Measurements from ENCODE around the gene RBFOX1. TPM values are rescaled to one million over a fixed set of nuclear protein-coding genes. Genes with fewer than 3 reads are reported as not detected.

The RBFOX1 gene
- total and polyA plus RNA-seq, 10 of the 15 experiments (the other 5 are each of a cell fraction or from before 2014, with no cell fraction given) = 0.87 TPM; not detected in 9

- CTCF ChIA-PET = no interaction called here
- in situ Hi-C loops (cut with MboI) = no loop called here
These were observed 49.9 kb downstream of the RBFOX1 start for GRCh38 chr16:7382521-7382920.

More at GRCh38 chr16:7382521-7382920, 49.9 kb downstream of the RBFOX1 start:
- ATAC-seq (no peak), FAIRE-seq (no peak), DNase-seq (ENCODE audit: low read depth, low spot score) (no peak)
- BruUV-seq (replicated peaks) = no TSS peak
- no peak overlapping the region for H2AFZ ChIP-seq (ENCODE audit: control insufficient read depth, low read depth, low read length)
- H3K4me2 ChIP-seq (ENCODE audit: control insufficient read depth, insufficient read depth) = no peak overlapping the region
- H3K27ac ChIP-seq (ENCODE audit: control insufficient read depth, insufficient read depth) = no peak overlapping the region
- TF ChIP-seq CHD1 (IDR thresholded peaks at IDR 0.05; ENCODE audit: low read depth, low read length) (no peak), CEBPZ (IDR thresholded peaks at IDR 0.05; ENCODE audit: low read depth, low read length) (no peak), RELA (IDR thresholded peaks at IDR 0.05; ENCODE audit: borderline replicate concordance, partially characterized antibody) (no peak), SMC3 (IDR thresholded peaks at IDR 0.05; ENCODE audit: borderline replicate concordance, low read length) (no peak), BACH1 (IDR thresholded peaks at IDR 0.05; ENCODE audit: borderline replicate concordance) (no peak), HCFC1 (IDR thresholded peaks at IDR 0.05; ENCODE audit: low read length) (no peak), CTCF (IDR thresholded peaks at IDR 0.05 in 2 of 3, conservative IDR thresholded peaks at IDR 0.05 in 1 of 3; ENCODE audit: control insufficient read depth in 2 of 3, extremely low read depth in 1 of 3, insufficient read depth in 1 of 3, low read depth in 3 of 3, low read length in 3 of 3) (no peak), ZNF274 (IDR thresholded peaks at IDR 0.05; ENCODE audit: insufficient read depth, insufficient read length) (no peak), NBN (IDR thresholded peaks at IDR 0.05) (no peak), REST (IDR thresholded peaks at IDR 0.05; ENCODE audit: low read depth, low read length) (no peak), HDAC6 (IDR thresholded peaks at IDR 0.05; ENCODE audit: unreplicated experiment) (no peak), ESRRA (IDR thresholded peaks at IDR 0.05; ENCODE audit: low read length) (no peak)
- no peak overlapping the region for H3K9ac ChIP-seq (ENCODE audit: control insufficient read depth, insufficient read depth, low read length)
- H3K79me2 ChIP-seq (ENCODE audit: control insufficient read depth, insufficient read depth, low read length) = no peaks in the 10 kb centered on the region
- ChIA-PET SMC1A (ENCODE audit: uncharacterized antibody, unreplicated experiment) (no interaction called here), POLR2A (no interaction called here), RAD21 (ENCODE audit: unreplicated experiment) (no interaction called here)
- no peaks in the 10 kb centered on the region for H3K36me3 ChIP-seq (ENCODE audit: control insufficient read depth in 2 of 2, insufficient read depth in 2 of 2, low read length in 1 of 2)
- H4K20me1 ChIP-seq (ENCODE audit: control insufficient read depth, insufficient read depth) = no peaks in the 10 kb centered on the region
- no peaks in the 10 kb centered on the region for H3K4me1 ChIP-seq (ENCODE audit: control insufficient read depth, insufficient read depth, low read length)
- intact Hi-C loops (cut with micrococcal nuclease; ENCODE audit: unreplicated experiment) = no loop called here
- 37% methylated on average over 6 of the region's 6 CpGs for WGBS (ENCODE audit: insufficient coverage, insufficient replicate concordance, low lambda C conversion rate, missing lambda C conversion rate)
- H3K9me3 ChIP-seq (replicated peaks; ENCODE audit: control insufficient read depth, insufficient read depth, low read length) = no peaks in the 10 kb centered on the region; the same call in 2 of the 3 replicates
- H3K4me3 ChIP-seq = no peak overlapping the region
- no peaks in the 10 kb centered on the region for H3K27me3 ChIP-seq (replicated peaks in 1 of 2; ENCODE audit: control insufficient read depth in 2 of 2, insufficient read depth in 2 of 2, low read length in 1 of 2)

Data from GM12878 (cell line).